B cell (primary cell): ENCODE results near the gene HENMT1.

Source experiments
- EZH2 ChIP-seq: IDR thresholded peaks from 2 replicates; pipeline ENCODE4 v1.6.1; 2012; ENCODE audit warnings: borderline replicate concordance, low read depth, mild to moderate bottlenecking, moderate library complexity, low read length; ENCODE audit not compliant: insufficient read depth, poor library complexity, severe bottlenecking
- TF ChIP-seq, protein P1 (sequence below): fragments of 200-600 bp; IDR thresholded peaks from one replicate; pipeline ENCODE4 v1.8.0; 2022; ENCODE audit warnings: antibody characterized with exemption, mild to moderate bottlenecking

DNA sequence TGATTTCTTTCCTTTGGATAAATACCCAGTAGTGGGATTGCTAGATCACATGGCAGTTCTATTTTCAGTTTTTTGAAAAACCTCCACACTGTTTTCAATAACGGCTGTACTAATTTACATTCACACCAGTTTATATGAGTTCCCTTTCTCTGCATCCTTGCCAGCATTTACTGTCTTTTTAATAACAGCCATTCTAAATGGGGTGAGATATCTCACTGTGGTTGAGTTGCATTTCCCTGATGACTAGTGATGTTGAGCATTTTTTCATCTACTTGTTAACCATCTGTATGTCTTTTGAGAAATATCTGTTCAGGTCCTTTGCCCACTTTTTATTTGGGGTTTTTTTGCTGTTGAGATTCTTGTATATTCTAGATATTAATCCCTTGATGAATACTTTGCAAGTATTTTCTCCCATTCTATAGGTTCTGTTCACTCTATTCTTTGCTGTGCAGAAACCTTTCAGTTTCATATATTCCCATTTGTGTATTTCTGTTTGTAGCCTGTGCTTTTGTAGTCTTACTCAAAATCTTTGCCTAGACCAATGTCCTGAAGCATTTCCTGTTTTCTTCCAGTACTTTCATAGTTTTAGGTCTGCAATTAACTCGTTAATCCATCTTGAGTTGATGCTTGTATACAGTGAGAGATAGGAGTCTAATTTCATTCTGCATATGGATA lies 7.3 kb downstream of the HENMT1 start:
- TF ChIP-seq, protein P1, sequence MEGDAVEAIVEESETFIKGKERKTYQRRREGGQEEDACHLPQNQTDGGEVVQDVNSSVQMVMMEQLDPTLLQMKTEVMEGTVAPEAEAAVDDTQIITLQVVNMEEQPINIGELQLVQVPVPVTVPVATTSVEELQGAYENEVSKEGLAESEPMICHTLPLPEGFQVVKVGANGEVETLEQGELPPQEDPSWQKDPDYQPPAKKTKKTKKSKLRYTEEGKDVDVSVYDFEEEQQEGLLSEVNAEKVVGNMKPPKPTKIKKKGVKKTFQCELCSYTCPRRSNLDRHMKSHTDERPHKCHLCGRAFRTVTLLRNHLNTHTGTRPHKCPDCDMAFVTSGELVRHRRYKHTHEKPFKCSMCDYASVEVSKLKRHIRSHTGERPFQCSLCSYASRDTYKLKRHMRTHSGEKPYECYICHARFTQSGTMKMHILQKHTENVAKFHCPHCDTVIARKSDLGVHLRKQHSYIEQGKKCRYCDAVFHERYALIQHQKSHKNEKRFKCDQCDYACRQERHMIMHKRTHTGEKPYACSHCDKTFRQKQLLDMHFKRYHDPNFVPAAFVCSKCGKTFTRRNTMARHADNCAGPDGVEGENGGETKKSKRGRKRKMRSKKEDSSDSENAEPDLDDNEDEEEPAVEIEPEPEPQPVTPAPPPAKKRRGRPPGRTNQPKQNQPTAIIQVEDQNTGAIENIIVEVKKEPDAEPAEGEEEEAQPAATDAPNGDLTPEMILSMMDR = no peak
- no peak for TF ChIP-seq EZH2
